Esophagus muscularis mucosa (tissue), 4 donors: ENCODE results near the gene DNAI1. TPM values are rescaled to one million over a fixed set of nuclear protein-coding genes. Genes with fewer than 3 reads are reported as not detected.
"Not testable (repeated sequence)": the region's sequence is repeated elsewhere in the genome, so short reads cannot be mapped to it uniquely, and the experiment has no call there.

Experiments used
- DNase-seq: peaks from one replicate; pipeline ENCODE4 v3.0.0-alpha.2; 2017; ENCODE audit errors: extremely low spot score
- H3K27ac ChIP-seq, 4 donors: fragments of 200-600 bp; sonication (generic); replicated peaks in 1 of 4; 1 replicate in 3 of 4; 2 replicates in 1 of 4; pipeline ENCODE4 v1.5.1; 2016 to 2019; ENCODE audit warnings: mild to moderate bottlenecking in 1 of 4
- H3K27me3 ChIP-seq, 4 donors: fragments of 200-600 bp; sonication (generic); one replicate each; pipeline versions ENCODE4 v1.5.1 to v1.6.0; 2016 to 2019
- H3K36me3 ChIP-seq, 4 donors: fragments of 200-600 bp; sonication (generic); one replicate each; pipeline ENCODE4 v1.5.1; 2016 to 2019
- H3K4me1 ChIP-seq, 4 donors: fragments of 200-600 bp; sonication (generic); one replicate each; pipeline ENCODE4 v1.5.1; 2016 to 2019
- H3K4me3 ChIP-seq, 4 donors: fragments of 200-600 bp; sonication (generic); 1 replicate in 2 of 4; 2 replicates in 2 of 4; pipeline ENCODE4 v1.5.1; 2016 to 2019; ENCODE audit warnings: mild to moderate bottlenecking in 4 of 4, moderate library complexity in 1 of 4
- H3K9me3 ChIP-seq, 4 donors: fragments of 200-600 bp; sonication (generic); 1 replicate in 3 of 4; 2 replicates in 1 of 4; pipeline ENCODE4 v1.5.1; 2016 to 2019
- EP300 ChIP-seq: sonication (generic); formaldehyde crosslinking; IDR thresholded peaks from one replicate; pipeline ENCODE4 v1.6.1; 2017; ENCODE audit warnings: antibody characterized with exemption
- POLR2A ChIP-seq: fragments of 450-650 bp; IDR thresholded peaks from one replicate; pipeline ENCODE4 v1.6.1; 2017; ENCODE audit warnings: antibody characterized with exemption, moderate library complexity, mild to moderate bottlenecking, low read depth
- POLR2AphosphoS5 ChIP-seq, 2 donors: sonication (generic); formaldehyde crosslinking; IDR thresholded peaks; one replicate each; pipeline ENCODE4 v1.6.1; 2017; ENCODE audit warnings: antibody characterized with exemption in 2 of 2
- whole genome bisulfite sequencing: methylation state at CpG from one replicate; pipeline ENCODE4 v1.1.5; 2018; 5-methylcytosine and 5-hydroxymethylcytosine counted together
- intact Hi-C: fragments of 100-400 bp; cut with DNase I; formaldehyde crosslinking; loops from one replicate; pipeline ENCODE4 v1.15.1; 2023
- total RNA-seq, 4 donors: library from RNA; depleted of rRNA; stranded (reverse); fragments of >200 nt; gene quantifications; one replicate each; pipeline versions ENCODE4 v1.1.0 to v1.2.1, GENCODE V29; 2016
- TF ChIP-seq, protein P1 (sequence below), 3 experiments: fragments of 200-600 bp in 2 of 3; fragments of 450-650 bp in 1 of 3; sonication (generic) in 2 of 3; IDR thresholded peaks; one replicate each; pipeline ENCODE4 v1.5.1; 2017 to 2019; ENCODE audit warnings: antibody characterized with exemption in 3 of 3, mild to moderate bottlenecking in 2 of 3, moderate library complexity in 1 of 3

DNAI1 gene
- total RNA-seq, 4 donors from 2014 or later, result not detected

DNA sequence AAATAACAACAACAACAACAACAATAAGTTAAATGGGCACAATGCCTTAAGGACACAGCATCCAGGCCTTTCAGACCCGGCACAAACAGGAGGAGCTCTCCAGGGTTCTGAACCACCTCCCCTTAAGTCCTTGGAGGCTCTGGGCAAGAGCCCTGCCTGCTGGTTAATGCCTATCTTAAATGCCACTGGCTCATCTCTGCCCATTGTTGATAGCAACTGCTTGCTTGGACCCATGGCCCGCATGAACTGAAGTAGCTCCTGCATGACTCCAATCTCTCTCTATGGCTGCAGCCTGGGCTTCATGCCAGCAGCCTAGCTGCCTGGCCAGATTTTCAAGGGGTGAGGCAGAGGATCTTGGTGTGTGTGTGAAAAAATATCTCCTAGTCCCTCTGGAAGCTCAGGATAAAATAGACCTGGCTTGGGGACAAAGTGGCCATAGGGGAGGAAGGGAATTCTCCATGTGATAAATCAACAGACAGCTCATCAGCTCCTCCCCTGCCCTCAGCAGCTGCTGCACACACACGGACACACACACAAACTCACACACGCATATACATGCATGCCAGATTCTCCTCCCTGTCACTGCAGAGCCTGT is 27.7 kb upstream of the DNAI1 start:
- Histone ChIP-seq H3K36me3 (peaks cover 0 to 7% (median 0%) of the 10 kb centered on the region in 4 donors), H3K4me1 (peaks cover 13 to 33% (median 23%) of the 10 kb centered on the region in 4 donors), H3K27me3 (no peaks in the 10 kb centered on the region), H3K9me3 (no peaks in the 10 kb centered on the region), H3K4me3 (no peak overlapping the region), H3K27ac (no peak overlapping the region)
- TF ChIP-seq POLR2A (no peak), EP300 (no peak), POLR2AphosphoS5 (IDR thresholded peaks at IDR 0.05) (no peak)
- TF ChIP-seq, protein P1, sequence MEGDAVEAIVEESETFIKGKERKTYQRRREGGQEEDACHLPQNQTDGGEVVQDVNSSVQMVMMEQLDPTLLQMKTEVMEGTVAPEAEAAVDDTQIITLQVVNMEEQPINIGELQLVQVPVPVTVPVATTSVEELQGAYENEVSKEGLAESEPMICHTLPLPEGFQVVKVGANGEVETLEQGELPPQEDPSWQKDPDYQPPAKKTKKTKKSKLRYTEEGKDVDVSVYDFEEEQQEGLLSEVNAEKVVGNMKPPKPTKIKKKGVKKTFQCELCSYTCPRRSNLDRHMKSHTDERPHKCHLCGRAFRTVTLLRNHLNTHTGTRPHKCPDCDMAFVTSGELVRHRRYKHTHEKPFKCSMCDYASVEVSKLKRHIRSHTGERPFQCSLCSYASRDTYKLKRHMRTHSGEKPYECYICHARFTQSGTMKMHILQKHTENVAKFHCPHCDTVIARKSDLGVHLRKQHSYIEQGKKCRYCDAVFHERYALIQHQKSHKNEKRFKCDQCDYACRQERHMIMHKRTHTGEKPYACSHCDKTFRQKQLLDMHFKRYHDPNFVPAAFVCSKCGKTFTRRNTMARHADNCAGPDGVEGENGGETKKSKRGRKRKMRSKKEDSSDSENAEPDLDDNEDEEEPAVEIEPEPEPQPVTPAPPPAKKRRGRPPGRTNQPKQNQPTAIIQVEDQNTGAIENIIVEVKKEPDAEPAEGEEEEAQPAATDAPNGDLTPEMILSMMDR (IDR thresholded peaks at IDR 0.05), result no peak
- 19% methylated on average over 3 of the region's 4 CpGs for WGBS
- no peak for DNase-seq
- intact Hi-C loops, result loop anchor here (10.0 kb wide), 1 partner anchor 164 kb away; no protein-coding TSS in a partner anchor

DNA sequence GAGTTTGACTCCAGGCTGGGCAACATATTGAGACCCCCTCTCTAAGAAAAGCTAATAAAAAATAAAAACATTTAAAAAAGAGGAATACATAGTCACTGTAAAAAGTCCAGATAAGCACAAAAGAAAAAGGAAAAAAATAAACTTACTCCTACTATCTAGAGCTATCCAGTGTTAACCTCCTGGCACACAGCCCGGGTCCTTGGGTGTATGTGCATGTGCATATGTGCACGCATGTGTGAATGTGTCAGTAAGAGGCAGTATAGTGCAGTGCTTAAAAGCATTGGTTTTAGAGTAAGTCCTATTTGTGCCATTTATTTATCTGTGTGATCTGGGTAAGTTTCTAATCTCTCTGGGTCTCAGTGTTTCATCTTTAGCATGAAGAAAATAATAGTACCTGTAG is 26.9 kb upstream of the DNAI1 start:
- no peak for TF ChIP-seq EP300
- no peak for TF ChIP-seq POLR2A
- TF ChIP-seq POLR2AphosphoS5 (IDR thresholded peaks at IDR 0.05), result no peak
- TF ChIP-seq, protein P1 (IDR thresholded peaks at IDR 0.05), result no peak
- Histone ChIP-seq H3K27me3 (no peaks in the 10 kb centered on the region), H3K9me3 (no peaks in the 10 kb centered on the region), H3K27ac (no peak overlapping the region), H3K4me3 (no peak overlapping the region), H3K4me1 (peaks cover 13 to 33% (median 23%) of the 10 kb centered on the region in 4 donors), H3K36me3 (peaks cover 0 to 4% (median 0%) of the 10 kb centered on the region in 4 donors)
- intact Hi-C loops, result loop anchor here (10.0 kb wide), 1 partner anchor 163 kb away; no protein-coding TSS in a partner anchor
- DNase-seq, result no peak
- WGBS, result 89% methylated on average over 2 of the region's 2 CpGs

DNA sequence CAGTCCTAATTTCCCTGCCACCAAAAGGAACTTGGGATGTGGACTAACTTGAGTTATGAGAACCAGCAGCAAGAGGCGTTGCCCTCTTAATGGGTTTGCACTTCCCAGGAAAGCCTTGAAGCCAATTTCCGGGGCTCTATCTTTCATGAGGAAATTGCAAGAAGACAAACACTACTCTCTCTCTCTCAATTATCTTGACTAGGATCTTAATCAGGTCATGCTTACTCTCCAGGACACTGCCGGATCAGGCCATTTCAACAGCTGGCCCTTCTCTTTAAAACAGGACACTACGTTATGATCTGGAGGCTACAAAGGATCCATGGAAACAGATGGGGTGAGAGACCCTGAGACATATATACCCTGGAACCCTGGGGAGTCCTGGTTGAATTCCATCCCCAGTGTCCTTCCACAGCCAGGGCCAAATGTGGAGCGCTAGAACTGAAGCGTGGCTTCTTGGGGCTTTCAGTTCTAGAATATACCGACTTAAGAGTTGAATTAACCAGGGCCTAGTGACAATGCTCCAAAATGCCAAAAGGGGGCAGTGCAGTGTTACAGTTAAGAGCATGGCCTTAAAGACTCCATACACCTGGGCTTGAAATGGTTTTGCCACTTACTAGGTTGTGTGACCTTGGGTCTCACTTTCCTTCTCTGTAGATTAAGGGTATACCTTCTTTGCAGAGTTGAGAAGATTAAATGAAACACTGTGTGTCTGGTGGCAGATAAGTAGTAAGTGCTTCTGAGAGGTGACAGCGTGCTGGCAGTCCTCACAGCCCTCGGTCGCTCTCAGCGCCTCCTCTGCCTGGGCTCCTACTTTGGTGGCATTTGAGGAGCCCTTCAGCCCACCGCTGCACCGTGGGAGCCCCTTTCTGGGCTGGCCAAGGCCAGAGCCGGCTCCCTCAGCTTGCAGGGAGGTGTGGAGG is 21.3 kb upstream of the DNAI1 start:
- Histone ChIP-seq H3K27me3 (no peaks in the 10 kb centered on the region), H3K4me3 (no peak overlapping the region), H3K36me3 (peaks cover 0 to 19% (median 10%) of the 10 kb centered on the region in 4 donors), H3K9me3 (no peaks in the 10 kb centered on the region), H3K27ac (no peak overlapping the region), H3K4me1 (peaks cover 13 to 17% (median 16%) of the 10 kb centered on the region in 4 donors)
- DNase-seq, result no peak
- intact Hi-C loops, result loop anchor here (1.0 to 10.0 kb wide), 2 partner anchors 63 to 158 kb away; no protein-coding TSS in a partner anchor
- 62% methylated on average over 8 of the region's 14 CpGs for WGBS
- TF ChIP-seq, protein P1 (IDR thresholded peaks at IDR 0.05), result peak; percentile 57 to 77 (median 69)
- TF ChIP-seq EP300 (no peak), POLR2A (no peak)

DNA sequence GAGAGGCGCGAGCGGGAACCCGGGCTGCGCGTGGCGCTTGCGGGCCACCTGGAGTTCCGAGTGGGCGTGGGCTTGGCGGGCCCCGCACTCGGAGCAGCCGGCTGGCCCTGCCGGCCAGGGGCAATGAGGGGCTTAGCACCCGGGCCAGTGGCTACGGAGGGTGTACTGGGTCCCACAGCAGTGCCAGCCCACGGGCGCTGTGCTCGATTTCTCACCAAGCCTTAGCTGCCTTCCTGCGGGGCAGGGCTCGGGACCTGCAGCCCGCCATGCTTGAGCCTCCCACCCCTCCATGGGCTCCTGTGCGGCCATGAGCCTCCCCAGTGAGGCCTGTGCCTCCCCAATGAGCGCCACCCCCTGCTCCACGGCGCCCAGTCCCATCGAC is 20.7 kb upstream of the DNAI1 start:
- Histone ChIP-seq H3K36me3 (peaks cover 0 to 19% (median 10%) of the 10 kb centered on the region in 4 donors), H3K4me1 (peaks cover 13 to 18% (median 16%) of the 10 kb centered on the region in 4 donors)
- H3K27me3 ChIP-seq, H3K27ac ChIP-seq, DNase-seq, H3K4me3 ChIP-seq, H3K9me3 ChIP-seq: not testable (repeated sequence)
- intact Hi-C loops, result loop anchor here (1.0 to 10.0 kb wide), 2 partner anchors 62 to 157 kb away; no protein-coding TSS in a partner anchor
- WGBS, result 85% methylated on average over 10 of the region's 28 CpGs

DNA sequence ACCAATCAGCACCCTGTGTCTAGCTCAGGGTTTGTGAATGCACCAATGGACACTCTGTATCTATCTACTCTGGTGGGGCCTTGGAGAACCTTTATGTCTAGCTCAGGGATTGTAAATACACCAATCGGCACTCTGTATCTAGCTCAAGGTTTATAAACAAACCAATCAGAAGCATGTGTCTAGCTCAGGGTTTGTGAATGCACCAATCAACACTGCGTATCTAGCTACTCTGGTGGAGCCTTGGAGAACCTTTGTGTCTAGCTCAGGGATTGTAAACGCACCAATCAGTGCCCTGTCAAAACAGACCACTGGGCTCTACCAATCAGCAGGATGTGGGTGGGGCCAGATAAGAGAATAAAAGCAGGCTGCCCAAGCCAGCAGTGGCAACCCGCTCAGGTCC is 20.1 kb upstream of the DNAI1 start:
- not testable (repeated sequence) for H3K9me3 ChIP-seq, H3K4me3 ChIP-seq, DNase-seq, H3K27me3 ChIP-seq, H3K27ac ChIP-seq
- Histone ChIP-seq H3K36me3 (peaks cover 0 to 19% (median 10%) of the 10 kb centered on the region in 4 donors), H3K4me1 (peaks cover 13 to 18% (median 16%) of the 10 kb centered on the region in 4 donors)
- intact Hi-C loops, result loop anchor here (10.0 kb wide), 1 partner anchor 156 kb away; no protein-coding TSS in a partner anchor
- 95% methylated on average over 3 of the region's 4 CpGs for WGBS
